Tibial nerve (tissue), 4 donors: Measurements from ENCODE around the gene PHF12. TPM values are rescaled to one million over a fixed set of nuclear protein-coding genes. Genes with fewer than 3 reads are reported as not detected.

ENCODE experiments used
- DNase-seq, 2 donors: peaks; one replicate each; pipeline ENCODE4 v3.0.0-alpha.2; 2019; ENCODE audit warnings: low spot score in 2 of 2
- H3K27ac ChIP-seq, 4 donors: fragments of 200-600 bp; sonication (generic) in 3 of 4; one replicate each; pipeline ENCODE4 v1.5.1; 2017 to 2019; ENCODE audit warnings: mild to moderate bottlenecking in 1 of 4
- H3K27me3 ChIP-seq, 2 donors: fragments of 200-600 bp; sonication (generic) in 1 of 2; one replicate each; pipeline versions ENCODE4 v1.5.1 to v1.6.0; 2017 to 2019
- H3K36me3 ChIP-seq, 3 donors: fragments of 200-600 bp; sonication (generic); one replicate each; pipeline ENCODE4 v1.5.1; 2018 to 2019
- H3K4me1 ChIP-seq, 4 donors: fragments of 200-600 bp; sonication (generic) in 3 of 4; one replicate each; pipeline ENCODE4 v1.5.1; 2017 to 2019
- H3K4me3 ChIP-seq, 4 donors: fragments of 200-600 bp; sonication (generic) in 3 of 4; one replicate each; pipeline ENCODE4 v1.5.1; 2017 to 2019; ENCODE audit warnings: mild to moderate bottlenecking in 1 of 4, moderate library complexity in 1 of 4
- H3K9me3 ChIP-seq, 4 donors: fragments of 200-600 bp; sonication (generic) in 3 of 4; one replicate each; pipeline ENCODE4 v1.5.1; 2017 to 2019
- CTCF ChIP-seq, 5 experiments: fragments of 200-600 bp in 3 of 5; fragments of 450-650 bp in 2 of 5; sonication (generic) in 3 of 5; IDR thresholded peaks; one replicate each; pipeline ENCODE4 v1.5.1; 2016 to 2019; ENCODE audit warnings: antibody characterized with exemption in 5 of 5, mild to moderate bottlenecking in 3 of 5, moderate library complexity in 2 of 5
- EP300 ChIP-seq, 2 donors: sonication (generic); formaldehyde crosslinking; IDR thresholded peaks; one replicate each; pipeline ENCODE4 v1.6.1; 2017; ENCODE audit warnings: antibody characterized with exemption in 2 of 2, mild to moderate bottlenecking in 1 of 2
- POLR2A ChIP-seq, 2 donors: fragments of 450-650 bp; IDR thresholded peaks; one replicate each; pipeline ENCODE4 v1.6.1; 2017; ENCODE audit warnings: antibody characterized with exemption in 2 of 2, mild to moderate bottlenecking in 2 of 2, moderate library complexity in 2 of 2
- whole genome bisulfite sequencing, 2 donors: methylation state at CpG; one replicate each; pipeline ENCODE4 v1.1.5; 2018; 5-methylcytosine and 5-hydroxymethylcytosine counted together
- total RNA-seq, 4 donors: library from RNA; depleted of rRNA; stranded (reverse); fragments of >200 nt; gene quantifications; one replicate each; pipeline ENCODE4 v1.1.0, GENCODE V29; 2016

PHF12 gene
- total RNA-seq, 4 donors from 2014 or later, result 45.7 to 95.1 (median 49.6) TPM

DNA sequence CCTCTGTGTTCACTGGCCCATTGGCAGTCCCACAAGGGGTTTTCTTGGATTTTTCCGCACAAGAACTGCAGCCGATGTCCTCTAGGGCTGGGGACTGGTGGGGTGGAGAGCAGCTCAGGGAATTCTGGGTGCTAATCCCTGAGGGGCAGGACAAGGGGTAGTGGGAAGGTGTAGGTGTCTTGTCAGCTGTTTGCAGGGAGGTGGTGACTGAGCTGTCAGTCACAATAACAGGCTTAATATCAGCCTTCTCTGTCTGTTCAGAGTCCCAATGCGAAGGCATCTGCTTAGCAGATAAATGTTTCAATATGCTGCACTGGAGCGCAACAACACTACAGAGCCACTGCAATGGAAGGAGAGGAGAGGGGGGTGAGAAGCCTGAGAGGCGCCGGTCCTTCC lies 38.4 kb downstream of the PHF12 start:
- peaks cover 9 to 97% (median 74%) of the 10 kb centered on the region in 3 donors for H3K36me3 ChIP-seq
- no peak overlapping the region for H3K4me3 ChIP-seq
- DNase-seq, result no peak

DNA sequence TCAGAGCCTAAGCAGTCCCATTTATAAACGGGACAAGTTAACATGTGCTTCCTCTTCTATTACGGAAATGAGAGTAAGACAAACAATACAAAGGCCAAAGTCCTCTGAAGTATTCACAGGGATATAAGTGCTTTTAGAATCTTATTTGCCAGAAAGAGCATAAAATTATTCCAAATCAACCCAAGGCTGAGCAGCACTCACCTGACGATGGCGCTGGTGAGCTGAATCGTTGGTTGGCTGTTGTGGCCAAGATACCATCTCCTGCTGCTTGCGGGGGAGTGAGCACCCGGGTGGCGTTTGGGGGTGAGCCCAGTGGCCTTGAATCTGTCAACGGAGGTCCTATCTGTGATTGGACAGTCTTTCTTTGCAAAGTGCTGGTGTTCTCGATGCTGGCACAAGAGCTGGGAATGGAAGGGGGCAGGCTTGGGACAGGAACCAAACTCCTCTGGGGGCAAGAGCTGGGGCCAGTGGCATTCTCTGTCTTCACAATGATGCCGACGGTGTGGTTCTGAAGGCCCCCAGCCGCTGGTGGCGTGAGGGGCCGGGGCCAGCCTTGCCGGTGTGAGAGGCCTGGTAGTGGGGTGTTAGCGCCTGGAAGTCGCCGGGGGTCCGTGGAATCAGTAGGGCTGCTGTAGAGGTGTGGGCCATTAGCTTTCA lies 38.9 kb downstream of the PHF12 start:
- Histone ChIP-seq H3K36me3 (peaks cover 9 to 97% (median 68%) of the 10 kb centered on the region in 3 donors), H3K4me1 (peaks cover 0 to 27% (median 10%) of the 10 kb centered on the region in 4 donors), H3K27me3 (no peaks in the 10 kb centered on the region), H3K9me3 (no peaks in the 10 kb centered on the region), H3K4me3 (no peak overlapping the region), H3K27ac (no peak overlapping the region)
- TF ChIP-seq EP300 (IDR thresholded peaks at IDR 0.05), result no peak
- no peak for TF ChIP-seq CTCF (IDR thresholded peaks at IDR 0.05)
- TF ChIP-seq POLR2A (IDR thresholded peaks at IDR 0.05), result no peak
- 83 to 91% methylated on average over 20 of the region's 20 CpGs for WGBS, 2 donors
- DNase-seq, result no peak

More for the DNA sequence above, 38.4 kb downstream of the PHF12 start:
- Histone ChIP-seq H3K4me1 (peaks cover 0 to 22% (median 8%) of the 10 kb centered on the region in 4 donors), H3K27me3 (no peaks in the 10 kb centered on the region), H3K27ac (no peak overlapping the region), H3K9me3 (no peaks in the 10 kb centered on the region)
- 93 to 94% methylated on average over 6 of the region's 6 CpGs for WGBS, 2 donors
- TF ChIP-seq CTCF (IDR thresholded peaks at IDR 0.05), result no peak
- no peak for TF ChIP-seq EP300 (IDR thresholded peaks at IDR 0.05)
- TF ChIP-seq POLR2A (IDR thresholded peaks at IDR 0.05), result no peak

GRCh38 chr17:28911411-28912045 lies 39.8 kb downstream of the PHF12 start:
- DNase-seq, result no peak
- Histone ChIP-seq H3K4me1 (peaks cover 0 to 35% (median 11%) of the 10 kb centered on the region in 4 donors), H3K27ac (no peak overlapping the region), H3K27me3 (no peaks in the 10 kb centered on the region), H3K36me3 (peaks cover 9 to 97% (median 61%) of the 10 kb centered on the region in 3 donors), H3K9me3 (no peaks in the 10 kb centered on the region), H3K4me3 (no peak overlapping the region)
- no peak for TF ChIP-seq CTCF (IDR thresholded peaks at IDR 0.05)
- TF ChIP-seq POLR2A (IDR thresholded peaks at IDR 0.05), result no peak
- no peak for TF ChIP-seq EP300 (IDR thresholded peaks at IDR 0.05)
- WGBS, 2 donors, result 92 to 93% methylated on average over 13 of the region's 13 CpGs

GRCh38 chr17:28910534-28910933 lies 40.8 kb downstream of the PHF12 start:
- H3K27me3 ChIP-seq, result no peaks in the 10 kb centered on the region
- 93 to 100% methylated on average over 1 of the region's 1 CpG for WGBS, 2 donors
- no peak overlapping the region for H3K4me3 ChIP-seq
- H3K36me3 ChIP-seq, result peaks cover 9 to 97% (median 53%) of the 10 kb centered on the region in 3 donors
- peaks cover 0 to 40% (median 11%) of the 10 kb centered on the region in 4 donors for H3K4me1 ChIP-seq
- no peak for TF ChIP-seq EP300 (IDR thresholded peaks at IDR 0.05)
- TF ChIP-seq CTCF (IDR thresholded peaks at IDR 0.05), result no peak
- no peak for TF ChIP-seq POLR2A (IDR thresholded peaks at IDR 0.05)
- no peaks in the 10 kb centered on the region for H3K9me3 ChIP-seq
- H3K27ac ChIP-seq, result no peak overlapping the region
- DNase-seq, result no peak

DNA sequence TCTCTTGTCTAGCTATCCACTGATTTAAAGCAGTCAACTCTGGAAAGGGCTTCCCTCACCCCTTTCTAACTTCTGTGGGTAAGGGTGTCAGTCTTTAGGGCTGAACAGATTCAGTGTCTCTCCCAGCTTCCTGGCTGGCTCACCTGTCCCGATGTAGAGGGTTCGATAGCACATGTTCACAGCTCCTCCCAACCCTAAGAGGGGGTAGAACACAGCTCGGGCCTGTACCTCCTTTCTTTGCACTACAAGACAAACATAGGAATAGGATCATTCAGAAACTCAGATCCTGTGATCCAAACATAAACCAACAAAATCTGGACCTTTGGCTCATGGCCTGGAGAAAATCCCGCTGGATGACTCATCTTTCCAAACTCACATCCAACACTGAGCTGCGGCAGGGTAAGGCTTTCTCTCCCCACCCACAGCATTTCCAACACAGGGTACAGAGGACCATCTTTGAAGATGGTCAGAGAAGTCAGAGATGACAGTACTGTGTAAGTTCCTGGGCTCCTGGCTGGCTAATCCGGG lies 42.6 kb downstream of the PHF12 start:
- H3K36me3 ChIP-seq, result peaks cover 9 to 79% (median 38%) of the 10 kb centered on the region in 3 donors
- no peaks in the 10 kb centered on the region for H3K27me3 ChIP-seq
- H3K4me3 ChIP-seq, result no peak overlapping the region
- peak in 1 of 2 donors; percentile 57 for DNase-seq
- WGBS, 2 donors, result 31 to 37% methylated on average over 6 of the region's 6 CpGs
- peaks cover 0 to 47% (median 11%) of the 10 kb centered on the region in 4 donors for H3K4me1 ChIP-seq
- TF ChIP-seq CTCF (IDR thresholded peaks at IDR 0.05), result no peak
- TF ChIP-seq EP300 (IDR thresholded peaks at IDR 0.05), result no peak
- TF ChIP-seq POLR2A (IDR thresholded peaks at IDR 0.05), result no peak
- peak overlapping the region; percentile 44 to 85 (median 64) for H3K27ac ChIP-seq
- H3K9me3 ChIP-seq, result no peaks in the 10 kb centered on the region
